Tibial nerve (tissue), 4 donors: ENCODE data around the gene KCNJ13.

ENCODE experiments used
- EP300 ChIP-seq, 2 donors: sonication (generic); formaldehyde crosslinking; IDR thresholded peaks; one replicate each; pipeline ENCODE4 v1.6.1; 2017; ENCODE audit warnings: antibody characterized with exemption in 2 of 2, mild to moderate bottlenecking in 1 of 2
- POLR2A ChIP-seq, 2 donors: fragments of 450-650 bp; IDR thresholded peaks; one replicate each; pipeline ENCODE4 v1.6.1; 2017; ENCODE audit warnings: antibody characterized with exemption in 2 of 2, mild to moderate bottlenecking in 2 of 2, moderate library complexity in 2 of 2
- TF ChIP-seq, protein P1 (sequence below), 5 experiments: fragments of 200-600 bp in 3 of 5; fragments of 450-650 bp in 2 of 5; sonication (generic) in 3 of 5; IDR thresholded peaks; one replicate each; pipeline ENCODE4 v1.5.1; 2016 to 2019; ENCODE audit warnings: antibody characterized with exemption in 5 of 5, mild to moderate bottlenecking in 3 of 5, moderate library complexity in 2 of 5

DNA sequence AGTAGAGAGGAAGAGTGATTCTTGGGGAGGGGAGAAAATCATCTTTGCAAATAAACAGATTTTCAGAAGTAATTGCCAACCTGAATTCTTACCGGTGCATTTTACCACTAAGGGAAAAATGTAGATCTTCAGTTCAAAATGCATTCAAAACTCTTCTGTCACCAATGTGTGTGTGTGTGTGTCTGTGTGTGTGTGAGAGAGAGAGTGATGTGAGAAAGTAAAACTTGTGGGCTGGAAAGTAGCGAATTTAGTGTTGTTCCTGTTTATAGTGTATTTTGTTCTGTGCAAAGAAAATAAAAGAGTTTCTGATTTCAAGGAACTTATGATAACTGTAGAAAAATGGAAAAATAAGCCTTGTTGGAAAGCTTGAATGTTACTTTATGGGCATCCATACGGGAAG is 27.0 kb downstream of the KCNJ13 start:
- TF ChIP-seq, protein P1, sequence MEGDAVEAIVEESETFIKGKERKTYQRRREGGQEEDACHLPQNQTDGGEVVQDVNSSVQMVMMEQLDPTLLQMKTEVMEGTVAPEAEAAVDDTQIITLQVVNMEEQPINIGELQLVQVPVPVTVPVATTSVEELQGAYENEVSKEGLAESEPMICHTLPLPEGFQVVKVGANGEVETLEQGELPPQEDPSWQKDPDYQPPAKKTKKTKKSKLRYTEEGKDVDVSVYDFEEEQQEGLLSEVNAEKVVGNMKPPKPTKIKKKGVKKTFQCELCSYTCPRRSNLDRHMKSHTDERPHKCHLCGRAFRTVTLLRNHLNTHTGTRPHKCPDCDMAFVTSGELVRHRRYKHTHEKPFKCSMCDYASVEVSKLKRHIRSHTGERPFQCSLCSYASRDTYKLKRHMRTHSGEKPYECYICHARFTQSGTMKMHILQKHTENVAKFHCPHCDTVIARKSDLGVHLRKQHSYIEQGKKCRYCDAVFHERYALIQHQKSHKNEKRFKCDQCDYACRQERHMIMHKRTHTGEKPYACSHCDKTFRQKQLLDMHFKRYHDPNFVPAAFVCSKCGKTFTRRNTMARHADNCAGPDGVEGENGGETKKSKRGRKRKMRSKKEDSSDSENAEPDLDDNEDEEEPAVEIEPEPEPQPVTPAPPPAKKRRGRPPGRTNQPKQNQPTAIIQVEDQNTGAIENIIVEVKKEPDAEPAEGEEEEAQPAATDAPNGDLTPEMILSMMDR (IDR thresholded peaks at IDR 0.05) = no peak
- TF ChIP-seq POLR2A (IDR thresholded peaks at IDR 0.05) = no peak
- no peak for TF ChIP-seq EP300 (IDR thresholded peaks at IDR 0.05)
